H4 (cell line): ENCODE measurements around the gene TEDC2. TPM values are rescaled to one million over a fixed set of nuclear protein-coding genes. Genes with fewer than 3 reads are reported as not detected.
A peak's percentile ranks its signal among the peaks of the same experiment; 100 is the strongest.

Experiments
- DNase-seq: peaks from one replicate; pipeline ENCODE4 v3.0.0-alpha.2; 2015; ENCODE audit warnings: low spot score
- total RNA-seq: library from RNA; depleted of rRNA; stranded (reverse); fragments of >200 nt; shearing (Covaris generic); gene quantifications from 2 replicates; pipeline ENCODE4 v1.2.3, GENCODE V29; 2014

The TEDC2 gene
- total RNA-seq, 1 experiment from 2014 or later, result 13.0 TPM

DNA sequence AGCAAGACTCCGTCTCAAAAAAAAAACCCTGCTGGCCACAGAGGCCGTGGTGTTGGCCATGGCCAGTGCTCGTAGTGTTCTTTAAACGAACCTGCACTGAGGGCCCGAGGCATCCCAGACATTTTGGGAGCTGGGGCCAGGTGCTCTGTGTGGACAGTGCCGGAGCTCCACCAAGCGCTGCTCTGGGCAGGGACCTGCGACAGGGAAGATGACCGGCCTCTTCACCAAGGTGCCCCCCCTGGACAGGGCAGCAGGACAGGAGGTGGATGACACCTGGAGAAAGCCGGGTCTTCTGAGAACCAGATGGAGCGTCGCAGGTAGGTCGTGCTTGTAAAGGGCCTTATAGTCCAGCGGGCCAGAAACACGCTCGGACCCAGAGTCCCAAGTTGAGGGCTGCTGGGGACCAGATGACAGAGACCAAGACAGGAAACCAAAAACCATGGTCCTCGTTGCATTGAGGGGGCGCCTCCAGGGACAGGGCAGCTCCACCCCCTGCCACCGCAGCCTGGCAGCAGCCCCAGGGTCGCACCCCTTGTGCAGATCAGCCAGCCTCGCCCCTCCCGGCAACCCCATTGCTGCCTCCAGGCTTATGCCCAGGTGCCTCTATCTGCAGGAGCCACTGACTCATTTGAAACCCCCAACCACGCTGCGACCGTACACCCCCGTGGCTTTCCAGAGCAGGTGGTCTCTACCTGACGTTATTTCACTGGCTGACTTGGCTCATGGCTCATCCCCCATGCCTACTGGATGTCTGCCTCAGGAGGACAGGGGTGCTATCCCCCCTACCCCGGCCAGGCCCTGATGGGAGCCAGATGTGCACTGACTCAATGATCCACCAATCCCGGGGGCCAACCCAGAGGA is 7.0 kb downstream of the TEDC2 start:
- DNase-seq, result no peak

- peak; percentile 79 for DNase-seq
Measured at GRCh38 chr16:2467528-2468232, 7.8 kb downstream of the TEDC2 start.

DNA sequence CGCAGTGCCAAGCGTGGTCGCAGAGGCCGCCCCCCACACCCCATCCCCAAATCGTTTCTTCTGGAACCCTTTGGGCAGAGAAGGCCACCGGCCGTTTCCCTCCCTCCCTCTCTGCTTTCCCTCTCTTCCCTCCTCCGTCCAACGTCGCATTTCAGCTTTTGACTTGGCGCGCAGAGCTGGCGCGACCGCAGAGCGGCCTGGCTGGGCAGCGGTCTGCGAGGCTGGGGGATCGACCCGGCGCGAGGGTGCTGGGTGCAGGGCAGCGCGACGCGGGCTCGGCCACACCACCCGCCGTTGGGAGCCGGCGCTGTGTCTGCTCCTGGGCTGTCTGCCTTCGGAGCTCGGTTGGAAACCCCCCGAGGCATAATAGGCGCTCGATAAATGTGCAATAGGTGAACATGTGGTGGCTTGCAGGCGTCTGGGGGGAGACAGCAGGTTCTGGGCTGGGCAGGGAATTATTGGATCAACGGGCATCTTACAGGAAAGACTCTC is 8.4 kb downstream of the TEDC2 start:
- DNase-seq, result peak; percentile 51

GRCh38 chr16:2468725-2469398 is 9.0 kb downstream of the TEDC2 start:
- DNase-seq, result no peak

DNA sequence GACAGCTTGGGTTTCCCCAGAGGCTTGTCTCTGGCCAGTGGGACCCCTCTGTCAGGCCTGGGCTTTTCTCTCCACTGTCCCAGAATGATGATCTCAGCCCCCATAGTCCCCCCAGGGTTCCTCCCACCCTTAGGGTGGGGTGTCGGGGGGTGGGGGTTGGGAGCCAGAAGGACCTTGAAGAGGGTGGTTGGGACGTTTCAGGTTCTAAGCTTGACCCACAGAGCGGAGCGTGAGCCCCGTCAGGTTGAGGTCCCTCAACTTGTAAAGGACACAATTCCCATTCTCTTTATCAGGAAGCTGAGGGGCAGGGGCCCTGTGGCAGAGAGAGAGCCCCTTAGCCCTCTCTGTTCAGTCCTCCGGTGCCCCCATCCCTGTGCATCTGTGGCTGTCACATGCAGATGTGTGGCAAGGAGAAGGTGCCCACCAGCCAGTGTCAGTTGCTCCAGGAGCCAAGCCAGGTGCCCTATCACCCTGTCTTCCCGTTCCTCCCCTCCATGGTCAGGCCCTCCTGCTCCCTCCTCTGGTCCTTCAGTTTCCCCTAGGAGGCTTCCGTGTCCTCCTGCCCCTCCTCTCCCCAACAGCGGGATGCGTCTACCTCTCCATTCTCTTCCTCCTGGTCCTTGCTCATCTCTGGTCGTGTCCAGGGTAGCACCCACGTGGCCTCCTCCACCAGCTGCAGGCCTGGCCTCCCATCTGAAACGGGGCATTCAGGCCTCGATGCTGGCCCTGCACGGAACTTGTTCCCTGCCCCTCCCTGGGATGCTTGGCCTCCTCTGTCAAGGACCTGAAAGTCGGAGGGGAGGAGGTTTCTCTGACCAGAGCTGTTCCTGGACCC is 9.7 kb downstream of the TEDC2 start:
- DNase-seq, result no peak

DNA sequence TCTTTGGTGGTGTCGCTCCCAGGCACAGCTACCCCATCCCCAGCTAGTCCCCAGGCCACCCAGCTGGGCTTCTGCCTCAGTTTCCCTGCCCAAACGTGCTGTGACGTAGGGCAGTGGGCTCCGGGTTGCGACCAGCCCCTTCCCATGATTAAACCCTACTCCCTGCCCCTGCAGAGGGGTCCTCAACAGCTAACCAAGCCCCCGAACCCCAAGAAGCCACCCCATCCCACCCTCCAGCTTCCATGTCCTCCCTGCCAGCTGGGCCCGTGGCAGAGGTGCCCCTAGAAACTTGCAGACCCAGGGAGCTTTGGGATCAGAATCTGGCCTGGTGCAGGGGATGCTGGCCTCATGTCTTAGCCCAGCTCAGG is 10.3 kb downstream of the TEDC2 start:
- DNase-seq, result no peak

DNA sequence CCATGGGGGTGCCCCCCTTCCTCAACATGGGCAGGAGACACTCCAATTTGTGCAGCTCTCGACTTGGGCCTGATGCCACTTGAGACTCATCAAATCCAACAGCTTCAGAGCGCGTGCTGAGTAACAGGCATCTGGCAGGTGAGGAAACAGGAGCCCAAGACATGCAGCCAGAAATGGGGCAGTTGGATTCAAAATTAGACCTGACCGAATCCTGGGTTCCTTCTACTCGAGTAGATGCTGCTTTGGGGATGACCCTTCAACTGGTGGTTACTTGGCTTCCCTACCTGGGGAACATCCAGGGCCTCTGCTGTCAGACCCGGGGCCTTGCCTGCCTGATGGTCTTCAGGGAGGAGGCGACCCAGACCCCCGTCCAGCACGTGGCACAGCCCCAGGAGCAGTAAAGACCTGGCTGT is 10.7 kb downstream of the TEDC2 start:
- DNase-seq, result no peak

- DNase-seq, result no peak
Measured at GRCh38 chr16:2471016-2471652, 11.2 kb downstream of the TEDC2 start, which contains the start of gene NTN3. TSS of gene NTN3 (plus strand) at chr16:2471297. CDS start at chr16:2471702, 405 bp downstream.

- no peak for DNase-seq
Measured at GRCh38 chr16:2471653-2472487, 12.0 kb downstream of the TEDC2 start.

DNA sequence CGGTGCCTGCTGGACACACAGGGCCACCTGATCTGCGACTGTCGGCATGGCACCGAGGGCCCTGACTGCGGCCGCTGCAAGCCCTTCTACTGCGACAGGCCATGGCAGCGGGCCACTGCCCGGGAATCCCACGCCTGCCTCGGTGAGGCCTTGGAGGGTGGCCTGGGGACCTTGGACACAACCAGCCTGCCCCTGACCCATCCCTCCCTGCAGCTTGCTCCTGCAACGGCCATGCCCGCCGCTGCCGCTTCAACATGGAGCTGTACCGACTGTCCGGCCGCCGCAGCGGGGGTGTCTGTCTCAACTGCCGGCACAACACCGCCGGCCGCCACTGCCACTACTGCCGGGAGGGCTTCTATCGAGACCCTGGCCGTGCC is 12.6 kb downstream of the TEDC2 start:
- DNase-seq, result no peak

GRCh38 chr16:2472885-2473445 is 13.1 kb downstream of the TEDC2 start:
- DNase-seq, result no peak

DNA sequence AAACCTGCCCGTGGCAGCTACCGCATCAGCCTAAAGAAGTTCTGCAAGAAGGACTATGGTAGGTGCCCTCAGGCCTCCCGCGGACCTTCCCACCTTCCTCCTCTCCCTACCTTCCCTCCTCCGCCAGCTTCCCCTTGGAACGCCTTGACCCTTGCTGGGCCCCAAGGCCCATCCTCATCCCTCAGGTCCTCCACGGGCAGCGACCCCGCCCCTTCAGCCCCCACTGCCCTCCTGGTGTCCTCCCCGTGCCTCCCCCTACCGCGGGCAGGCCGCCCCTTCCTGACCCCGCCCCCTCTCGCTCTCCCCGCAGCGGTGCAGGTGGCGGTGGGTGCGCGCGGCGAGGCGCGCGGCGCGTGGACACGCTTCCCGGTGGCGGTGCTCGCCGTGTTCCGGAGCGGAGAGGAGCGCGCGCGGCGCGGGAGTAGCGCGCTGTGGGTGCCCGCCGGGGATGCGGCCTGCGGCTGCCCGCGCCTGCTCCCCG is 13.6 kb downstream of the TEDC2 start:
- no peak for DNase-seq

DNA sequence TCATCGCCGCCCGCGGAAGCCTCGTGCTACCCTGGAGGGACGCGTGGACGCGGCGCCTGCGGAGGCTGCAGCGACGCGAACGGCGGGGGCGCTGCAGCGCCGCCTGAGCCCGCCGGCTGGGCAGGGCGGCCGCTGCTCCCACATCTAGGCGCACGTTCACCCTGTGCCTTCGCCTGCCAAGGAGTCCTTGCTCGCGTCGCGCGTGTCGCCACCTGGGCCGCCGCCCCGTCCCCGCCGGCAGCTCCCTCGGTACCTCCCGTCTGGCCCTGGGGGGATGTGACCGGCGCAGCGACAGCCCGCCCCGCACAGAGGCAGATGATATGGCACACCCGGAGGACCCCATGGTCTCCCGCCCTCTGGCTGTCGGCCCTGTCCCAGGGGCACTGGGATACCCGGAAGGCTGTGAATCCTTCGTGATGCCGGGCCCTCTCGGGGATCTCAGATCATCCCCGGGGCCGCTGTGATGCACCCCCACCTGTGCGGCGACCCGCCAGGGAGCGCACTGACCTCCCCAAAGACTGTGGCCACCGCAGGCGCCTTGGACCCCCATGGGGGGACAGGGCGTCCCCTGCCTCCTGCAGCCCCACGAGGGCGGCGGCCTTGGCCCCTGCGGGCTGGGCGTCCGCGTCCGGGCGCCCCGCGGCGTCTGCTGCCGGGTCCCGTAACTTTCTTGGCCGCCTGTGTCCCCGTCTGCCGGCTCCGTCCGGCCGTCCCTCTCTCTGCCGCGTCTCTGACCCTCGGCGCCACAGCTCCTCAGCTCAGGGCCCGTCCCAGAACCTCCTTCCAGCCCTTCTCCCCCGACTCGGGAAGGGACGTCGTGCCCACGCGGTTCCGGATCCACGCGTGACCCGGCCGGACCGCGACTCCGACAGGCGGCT is 14.3 kb downstream of the TEDC2 start:
- no peak for DNase-seq

GRCh38 chr16:2474877-2475412 is 15.0 kb downstream of the TEDC2 start, which contains the start of gene TBC1D24:
TSS of gene TBC1D24 (plus strand) at chr16:2475127. CDS start at chr16:2496149, 21,022 bp downstream.
- peak; percentile 72 for DNase-seq

DNA sequence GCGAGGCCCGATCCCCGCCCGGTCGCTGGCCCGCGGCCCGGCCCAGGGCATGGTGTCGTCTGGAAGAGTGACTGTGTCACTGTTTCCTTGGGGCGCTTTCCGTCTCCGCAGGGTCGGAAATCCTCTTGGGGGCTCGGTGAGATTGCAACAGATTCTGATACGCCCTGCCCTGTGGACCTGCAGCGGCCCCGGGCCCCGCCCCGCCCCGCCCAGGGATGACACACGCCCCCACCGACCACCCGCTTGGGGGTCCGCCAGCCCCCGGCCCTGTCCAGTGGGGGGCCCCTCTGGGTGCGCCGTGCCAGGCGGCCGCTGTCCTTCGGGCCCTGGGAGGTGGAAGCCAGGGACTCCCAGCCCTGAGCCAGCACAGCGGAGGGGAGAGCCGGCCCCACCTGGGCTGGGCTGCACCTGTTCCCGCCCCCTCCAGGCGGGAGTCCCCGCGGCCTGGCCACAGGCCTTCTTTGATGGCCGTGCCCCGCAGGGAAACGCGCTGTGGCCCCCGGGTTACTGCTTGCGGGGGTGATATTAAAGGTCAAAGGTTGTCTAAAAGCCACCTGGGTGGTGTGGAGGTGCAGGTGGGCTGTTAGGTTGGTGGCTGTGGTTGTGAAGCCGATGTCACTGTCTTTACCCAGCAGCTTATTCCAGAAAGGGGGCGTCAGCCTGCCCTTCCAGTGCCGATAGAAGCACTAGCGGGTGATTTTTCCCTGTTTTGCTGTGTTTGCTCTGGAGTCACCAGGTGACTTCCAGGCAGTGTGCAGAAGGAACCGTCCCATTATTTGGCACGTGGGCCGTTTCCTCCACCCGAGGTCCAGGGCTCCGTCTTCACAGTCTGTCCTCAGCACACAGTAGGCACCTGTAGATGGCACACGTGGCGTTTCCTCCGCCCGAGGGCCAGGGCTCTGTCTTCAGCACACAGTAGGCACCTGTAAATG is 15.8 kb downstream of the TEDC2 start:
- no peak for DNase-seq

- no peak for DNase-seq
Measured at GRCh38 chr16:2476345-2476720, 16.4 kb downstream of the TEDC2 start.

GRCh38 chr16:2476741-2477140 is 16.8 kb downstream of the TEDC2 start:
- DNase-seq, result no peak
